GM21423 (cell line): ENCODE results near the gene NF2.
"Not testable (repeated sequence)": the region's sequence is repeated elsewhere in the genome, so short reads cannot be mapped to it uniquely, and the experiment has no call there.

Source experiments
- ATAC-seq: cut with Tn5 transposase; IDR thresholded peaks from one replicate; pipeline ENCODE4 v1.9.1; 2021; ENCODE audit warnings: mild to moderate bottlenecking, moderate library complexity; ENCODE audit not compliant: unreplicated experiment

The NF2 gene

GRCh38 chr22:29603358-29604075 is at the start of gene NF2:
Gene NF2, plus strand, starts transcription at chr22:29603633. Its CDS starts 366 bp downstream, at chr22:29603999.
- peak; percentile 96 for ATAC-seq

- no peak for ATAC-seq
Measured at GRCh38 chr22:29555065-29555644, 48.3 kb upstream of the NF2 start.

GRCh38 chr22:29559030-29559429 is 44.4 kb upstream of the NF2 start:
- no peak for ATAC-seq

GRCh38 chr22:29559853-29560252 is 43.6 kb upstream of the NF2 start:
- ATAC-seq: no peak

- ATAC-seq: no peak
Measured at GRCh38 chr22:29563652-29564460, 39.6 kb upstream of the NF2 start.

GRCh38 chr22:29566513-29566912 is 36.9 kb upstream of the NF2 start:
- not testable (repeated sequence) for ATAC-seq

GRCh38 chr22:29567338-29567737 is 36.1 kb upstream of the NF2 start:
- ATAC-seq: no peak

GRCh38 chr22:29569011-29569678 is 34.3 kb upstream of the NF2 start:
- no peak for ATAC-seq

- no peak for ATAC-seq
Measured at GRCh38 chr22:29570456-29570855, 33.0 kb upstream of the NF2 start.

GRCh38 chr22:29570912-29571549 is 32.4 kb upstream of the NF2 start:
- no peak for ATAC-seq

- no peak for ATAC-seq
Measured at GRCh38 chr22:29574762-29575450, 28.5 kb upstream of the NF2 start.

GRCh38 chr22:29578462-29579200 is 24.8 kb upstream of the NF2 start:
- ATAC-seq: no peak

GRCh38 chr22:29580200-29580810 is 23.1 kb upstream of the NF2 start:
- ATAC-seq: no peak

GRCh38 chr22:29581799-29582198 is 21.6 kb upstream of the NF2 start:
- ATAC-seq: no peak

GRCh38 chr22:29584975-29585374 is 18.5 kb upstream of the NF2 start:
- no peak for ATAC-seq

GRCh38 chr22:29586193-29586705 is 17.2 kb upstream of the NF2 start:
- ATAC-seq: not testable (repeated sequence)

- no peak for ATAC-seq
Measured at GRCh38 chr22:29587938-29588699, 15.3 kb upstream of the NF2 start.

GRCh38 chr22:29593923-29594322 is 9.5 kb upstream of the NF2 start:
- no peak for ATAC-seq
